Measurements from ENCODE around the gene PCAT7. TPM values are rescaled to one million over a fixed set of nuclear protein-coding genes. Genes with fewer than 3 reads are reported as not detected.

PCAT7 gene
- total and polyA plus RNA-seq, 10 of the 15 experiments (the other 5 are each of a cell fraction or from before 2014, with no cell fraction given) = 0.04 TPM; not detected in 9

DNA sequence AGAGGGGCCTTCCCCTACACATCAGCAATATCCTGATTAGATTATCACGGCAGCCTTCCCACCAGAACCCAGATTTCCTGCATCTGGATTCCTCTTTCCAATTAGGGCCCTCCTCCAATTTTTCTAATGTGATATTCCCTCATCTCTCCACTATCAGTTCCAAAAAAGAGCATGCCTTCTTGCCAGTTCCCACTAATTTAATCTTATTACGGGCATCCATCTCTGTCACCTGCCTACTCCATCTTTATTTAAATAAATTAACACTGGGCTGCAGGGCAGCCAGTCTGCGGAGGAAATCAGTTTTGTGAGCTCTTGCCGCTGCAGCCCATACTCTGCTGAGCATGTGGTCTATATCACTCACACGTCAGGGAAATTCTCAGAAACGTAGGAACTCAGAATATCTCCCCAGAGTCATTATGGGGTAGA lies 55.3 kb downstream of the PCAT7 start (continued):
- no peak for TF ChIP-seq NFIC (IDR thresholded peaks at IDR 0.05; ENCODE audit: low read depth, low read length)
- TF ChIP-seq, protein P1, sequence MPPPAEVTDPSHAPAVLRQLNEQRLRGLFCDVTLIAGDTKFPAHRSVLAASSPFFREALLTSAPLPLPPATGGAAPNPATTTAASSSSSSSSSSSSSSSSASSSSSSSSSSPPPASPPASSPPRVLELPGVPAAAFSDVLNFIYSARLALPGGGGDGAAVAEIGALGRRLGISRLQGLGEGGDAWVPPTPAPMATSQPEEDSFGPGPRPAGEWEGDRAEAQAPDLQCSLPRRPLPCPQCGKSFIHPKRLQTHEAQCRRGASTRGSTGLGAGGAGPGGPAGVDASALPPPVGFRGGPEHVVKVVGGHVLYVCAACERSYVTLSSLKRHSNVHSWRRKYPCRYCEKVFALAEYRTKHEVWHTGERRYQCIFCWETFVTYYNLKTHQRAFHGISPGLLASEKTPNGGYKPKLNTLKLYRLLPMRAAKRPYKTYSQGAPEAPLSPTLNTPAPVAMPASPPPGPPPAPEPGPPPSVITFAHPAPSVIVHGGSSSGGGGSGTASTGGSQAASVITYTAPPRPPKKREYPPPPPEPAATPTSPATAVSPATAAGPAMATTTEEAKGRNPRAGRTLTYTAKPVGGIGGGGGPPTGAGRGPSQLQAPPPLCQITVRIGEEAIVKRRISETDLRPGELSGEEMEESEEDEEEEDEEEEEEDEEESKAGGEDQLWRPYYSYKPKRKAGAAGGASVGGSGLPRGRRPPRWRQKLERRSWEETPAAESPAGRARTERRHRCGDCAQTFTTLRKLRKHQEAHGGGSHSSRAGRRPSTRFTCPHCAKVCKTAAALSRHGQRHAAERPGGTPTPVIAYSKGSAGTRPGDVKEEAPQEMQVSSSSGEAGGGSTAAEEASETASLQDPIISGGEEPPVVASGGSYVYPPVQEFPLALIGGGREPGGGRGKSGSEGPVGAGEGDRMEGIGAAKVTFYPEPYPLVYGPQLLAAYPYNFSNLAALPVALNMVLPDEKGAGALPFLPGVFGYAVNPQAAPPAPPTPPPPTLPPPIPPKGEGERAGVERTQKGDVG (CRISPR knock-in tag; IDR thresholded peaks at IDR 0.05) = no peak

DNA sequence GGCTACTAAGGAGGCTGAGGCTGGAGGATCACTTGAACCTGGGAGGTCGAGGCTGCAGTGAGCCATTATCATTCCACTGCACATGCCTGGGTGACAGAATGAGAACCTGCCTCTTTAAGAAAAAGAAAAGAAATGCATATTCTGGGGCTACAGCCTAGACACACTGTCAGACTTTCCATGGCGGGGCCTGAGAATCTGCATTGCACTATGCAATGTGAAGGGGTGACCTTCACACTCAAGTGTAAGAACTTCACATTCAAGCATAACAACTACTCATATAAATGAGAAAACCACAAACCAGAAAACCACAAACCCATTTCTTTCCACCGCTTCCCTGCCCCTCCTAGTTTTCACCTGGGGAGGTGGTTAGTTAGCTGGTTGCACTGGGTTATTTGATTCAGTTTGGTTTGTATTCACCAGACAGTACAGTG lies 56.8 kb downstream of the PCAT7 start:
- H3K9ac ChIP-seq (ENCODE audit: control insufficient read depth, insufficient read depth, low read length) = no peak overlapping the region
- no TSS peak for BruUV-seq (replicated peaks)
- no peaks in the 10 kb centered on the region for H3K79me2 ChIP-seq (ENCODE audit: control insufficient read depth, insufficient read depth, low read length)
- CTCF ChIA-PET = no interaction called here
- TF ChIP-seq POLR2AphosphoS5 (IDR thresholded peaks at IDR 0.05; ENCODE audit: low read length) = no peak
- TF ChIP-seq CHD4 (IDR thresholded peaks at IDR 0.05) = no peak
- TF ChIP-seq FOXM1 (IDR thresholded peaks at IDR 0.05; ENCODE audit: low read depth, low read length) = no peak
- TF ChIP-seq HCFC1 (IDR thresholded peaks at IDR 0.05; ENCODE audit: low read length) = no peak
- TF ChIP-seq MEF2A (IDR thresholded peaks at IDR 0.05; ENCODE audit: insufficient read depth, low read depth, low read length) = no peak
- no peak for TF ChIP-seq TCF12 (IDR thresholded peaks at IDR 0.05; ENCODE audit: low read depth, low read length)
- TF ChIP-seq ZNF622 (IDR thresholded peaks at IDR 0.05) = no peak
- TF ChIP-seq PAX8 (IDR thresholded peaks at IDR 0.05) = no peak
- TF ChIP-seq, protein P2, sequence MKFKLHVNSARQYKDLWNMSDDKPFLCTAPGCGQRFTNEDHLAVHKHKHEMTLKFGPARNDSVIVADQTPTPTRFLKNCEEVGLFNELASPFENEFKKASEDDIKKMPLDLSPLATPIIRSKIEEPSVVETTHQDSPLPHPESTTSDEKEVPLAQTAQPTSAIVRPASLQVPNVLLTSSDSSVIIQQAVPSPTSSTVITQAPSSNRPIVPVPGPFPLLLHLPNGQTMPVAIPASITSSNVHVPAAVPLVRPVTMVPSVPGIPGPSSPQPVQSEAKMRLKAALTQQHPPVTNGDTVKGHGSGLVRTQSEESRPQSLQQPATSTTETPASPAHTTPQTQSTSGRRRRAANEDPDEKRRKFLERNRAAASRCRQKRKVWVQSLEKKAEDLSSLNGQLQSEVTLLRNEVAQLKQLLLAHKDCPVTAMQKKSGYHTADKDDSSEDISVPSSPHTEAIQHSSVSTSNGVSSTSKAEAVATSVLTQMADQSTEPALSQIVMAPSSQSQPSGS (IDR thresholded peaks at IDR 0.05; ENCODE audit: low read length) = no peak
- TF ChIP-seq, protein P3, sequence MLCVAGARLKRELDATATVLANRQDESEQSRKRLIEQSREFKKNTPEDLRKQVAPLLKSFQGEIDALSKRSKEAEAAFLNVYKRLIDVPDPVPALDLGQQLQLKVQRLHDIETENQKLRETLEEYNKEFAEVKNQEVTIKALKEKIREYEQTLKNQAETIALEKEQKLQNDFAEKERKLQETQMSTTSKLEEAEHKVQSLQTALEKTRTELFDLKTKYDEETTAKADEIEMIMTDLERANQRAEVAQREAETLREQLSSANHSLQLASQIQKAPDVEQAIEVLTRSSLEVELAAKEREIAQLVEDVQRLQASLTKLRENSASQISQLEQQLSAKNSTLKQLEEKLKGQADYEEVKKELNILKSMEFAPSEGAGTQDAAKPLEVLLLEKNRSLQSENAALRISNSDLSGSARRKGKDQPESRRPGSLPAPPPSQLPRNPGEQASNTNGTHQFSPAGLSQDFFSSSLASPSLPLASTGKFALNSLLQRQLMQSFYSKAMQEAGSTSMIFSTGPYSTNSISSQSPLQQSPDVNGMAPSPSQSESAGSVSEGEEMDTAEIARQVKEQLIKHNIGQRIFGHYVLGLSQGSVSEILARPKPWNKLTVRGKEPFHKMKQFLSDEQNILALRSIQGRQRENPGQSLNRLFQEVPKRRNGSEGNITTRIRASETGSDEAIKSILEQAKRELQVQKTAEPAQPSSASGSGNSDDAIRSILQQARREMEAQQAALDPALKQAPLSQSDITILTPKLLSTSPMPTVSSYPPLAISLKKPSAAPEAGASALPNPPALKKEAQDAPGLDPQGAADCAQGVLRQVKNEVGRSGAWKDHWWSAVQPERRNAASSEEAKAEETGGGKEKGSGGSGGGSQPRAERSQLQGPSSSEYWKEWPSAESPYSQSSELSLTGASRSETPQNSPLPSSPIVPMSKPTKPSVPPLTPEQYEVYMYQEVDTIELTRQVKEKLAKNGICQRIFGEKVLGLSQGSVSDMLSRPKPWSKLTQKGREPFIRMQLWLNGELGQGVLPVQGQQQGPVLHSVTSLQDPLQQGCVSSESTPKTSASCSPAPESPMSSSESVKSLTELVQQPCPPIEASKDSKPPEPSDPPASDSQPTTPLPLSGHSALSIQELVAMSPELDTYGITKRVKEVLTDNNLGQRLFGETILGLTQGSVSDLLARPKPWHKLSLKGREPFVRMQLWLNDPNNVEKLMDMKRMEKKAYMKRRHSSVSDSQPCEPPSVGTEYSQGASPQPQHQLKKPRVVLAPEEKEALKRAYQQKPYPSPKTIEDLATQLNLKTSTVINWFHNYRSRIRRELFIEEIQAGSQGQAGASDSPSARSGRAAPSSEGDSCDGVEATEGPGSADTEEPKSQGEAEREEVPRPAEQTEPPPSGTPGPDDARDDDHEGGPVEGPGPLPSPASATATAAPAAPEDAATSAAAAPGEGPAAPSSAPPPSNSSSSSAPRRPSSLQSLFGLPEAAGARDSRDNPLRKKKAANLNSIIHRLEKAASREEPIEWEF (IDR thresholded peaks at IDR 0.05; ENCODE audit: insufficient replicate concordance, low read depth, low read length) = no peak
- TF ChIP-seq CBX3 (IDR thresholded peaks at IDR 0.05; ENCODE audit: borderline replicate concordance, low read depth) = no peak
- no peak overlapping the region for H3K4me2 ChIP-seq (ENCODE audit: control insufficient read depth, insufficient read depth)
- SMC1A ChIA-PET (ENCODE audit: uncharacterized antibody, unreplicated experiment) = no interaction called here
- H3K36me3 ChIP-seq (ENCODE audit: control insufficient read depth in 2 of 2, insufficient read depth in 2 of 2, low read length in 1 of 2) = no peaks in the 10 kb centered on the region
- in situ Hi-C loops (cut with MboI) (no loop called here), intact Hi-C loops (cut with micrococcal nuclease; ENCODE audit: unreplicated experiment) (no loop called here)
- RAD21 ChIA-PET (ENCODE audit: unreplicated experiment) = no interaction called here
- no peak for ATAC-seq
- no peak overlapping the region for H3K27ac ChIP-seq (ENCODE audit: control insufficient read depth, insufficient read depth)
- POLR2A ChIA-PET = interaction anchor here (0.6 kb wide), 1 partner anchor 306 kb away, joined by 5 read pairs; no protein-coding TSS in a partner anchor
- no peaks in the 10 kb centered on the region for H4K20me1 ChIP-seq (ENCODE audit: control insufficient read depth, insufficient read depth)
- no peaks in the 10 kb centered on the region for H3K9me3 ChIP-seq (replicated peaks; ENCODE audit: control insufficient read depth, insufficient read depth, low read length)
- H3K27me3 ChIP-seq (replicated peaks in 1 of 2; ENCODE audit: control insufficient read depth in 2 of 2, insufficient read depth in 2 of 2, low read length in 1 of 2) = peaks cover 0 to 7% of the 10 kb centered on the region in 2 experiments; a peak in 1 of 4 replicates
- no peak for DNase-seq (ENCODE audit: low read depth, low spot score)
- H2AFZ ChIP-seq (ENCODE audit: control insufficient read depth, low read depth, low read length) = no peak overlapping the region
- no peak overlapping the region for H3K4me3 ChIP-seq
- no peak for FAIRE-seq
- H3K4me1 ChIP-seq (ENCODE audit: control insufficient read depth, insufficient read depth, low read length) = peaks cover 3% of the 10 kb centered on the region; the same call in 1 of the 2 replicates
- 20% methylated on average over 3 of the region's 3 CpGs for WGBS (ENCODE audit: insufficient coverage, insufficient replicate concordance, low lambda C conversion rate, missing lambda C conversion rate)

Measured in GM12878 (cell line).